Lower leg skin (tissue), 3 donors: ENCODE results near the gene GBE1.

Experiments used
- POLR2A ChIP-seq, 2 donors: fragments of 450-650 bp; IDR thresholded peaks; one replicate each; pipeline ENCODE4 v1.6.1; 2016 to 2017; ENCODE audit warnings: antibody characterized with exemption in 2 of 2, mild to moderate bottlenecking in 1 of 2, moderate library complexity in 1 of 2
- TF ChIP-seq, protein P1 (sequence below), 3 donors: fragments of 450-650 bp; IDR thresholded peaks; one replicate each; pipeline ENCODE4 v1.5.1; 2016; ENCODE audit warnings: antibody characterized with exemption in 3 of 3, mild to moderate bottlenecking in 3 of 3, moderate library complexity in 2 of 3

DNA sequence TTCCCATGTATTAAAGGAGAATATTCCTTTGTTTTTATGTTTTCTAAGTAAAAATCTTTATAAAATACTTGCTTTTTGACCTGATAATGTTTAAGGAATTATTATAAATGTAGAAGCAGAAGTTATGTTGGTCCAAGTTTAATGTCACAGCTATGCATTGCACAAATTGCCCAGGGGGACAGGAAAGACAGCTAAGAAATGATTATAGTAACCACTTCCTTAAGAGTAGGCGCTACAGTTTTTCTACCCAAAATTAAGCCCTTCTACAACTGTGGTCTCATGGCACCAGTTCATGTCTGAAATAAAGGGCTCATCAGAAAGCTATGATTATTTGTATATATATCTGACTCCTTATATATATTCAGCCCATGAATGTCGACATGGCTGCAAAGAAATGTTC lies 176.4 kb downstream of the GBE1 start:
- TF ChIP-seq, protein P1, sequence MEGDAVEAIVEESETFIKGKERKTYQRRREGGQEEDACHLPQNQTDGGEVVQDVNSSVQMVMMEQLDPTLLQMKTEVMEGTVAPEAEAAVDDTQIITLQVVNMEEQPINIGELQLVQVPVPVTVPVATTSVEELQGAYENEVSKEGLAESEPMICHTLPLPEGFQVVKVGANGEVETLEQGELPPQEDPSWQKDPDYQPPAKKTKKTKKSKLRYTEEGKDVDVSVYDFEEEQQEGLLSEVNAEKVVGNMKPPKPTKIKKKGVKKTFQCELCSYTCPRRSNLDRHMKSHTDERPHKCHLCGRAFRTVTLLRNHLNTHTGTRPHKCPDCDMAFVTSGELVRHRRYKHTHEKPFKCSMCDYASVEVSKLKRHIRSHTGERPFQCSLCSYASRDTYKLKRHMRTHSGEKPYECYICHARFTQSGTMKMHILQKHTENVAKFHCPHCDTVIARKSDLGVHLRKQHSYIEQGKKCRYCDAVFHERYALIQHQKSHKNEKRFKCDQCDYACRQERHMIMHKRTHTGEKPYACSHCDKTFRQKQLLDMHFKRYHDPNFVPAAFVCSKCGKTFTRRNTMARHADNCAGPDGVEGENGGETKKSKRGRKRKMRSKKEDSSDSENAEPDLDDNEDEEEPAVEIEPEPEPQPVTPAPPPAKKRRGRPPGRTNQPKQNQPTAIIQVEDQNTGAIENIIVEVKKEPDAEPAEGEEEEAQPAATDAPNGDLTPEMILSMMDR (IDR thresholded peaks at IDR 0.05), result no peak
- TF ChIP-seq POLR2A (IDR thresholded peaks at IDR 0.05), result no peak
